Stimulated activated CD4-positive, alpha-beta T cell treated with anti-CD3 and anti-CD28 coated beads, Interleukin-4, amount 100 ng/mL, for 24 hours (primary cell): ENCODE results near the gene IL5.
"Not testable (repeated sequence)": the region's sequence is repeated elsewhere in the genome, so short reads cannot be mapped to it uniquely, and the experiment has no call there.

Source experiments
- DNase-seq: peaks from one replicate; pipeline ENCODE4 v3.0.0-alpha.2; 2020

Gene IL5

DNA sequence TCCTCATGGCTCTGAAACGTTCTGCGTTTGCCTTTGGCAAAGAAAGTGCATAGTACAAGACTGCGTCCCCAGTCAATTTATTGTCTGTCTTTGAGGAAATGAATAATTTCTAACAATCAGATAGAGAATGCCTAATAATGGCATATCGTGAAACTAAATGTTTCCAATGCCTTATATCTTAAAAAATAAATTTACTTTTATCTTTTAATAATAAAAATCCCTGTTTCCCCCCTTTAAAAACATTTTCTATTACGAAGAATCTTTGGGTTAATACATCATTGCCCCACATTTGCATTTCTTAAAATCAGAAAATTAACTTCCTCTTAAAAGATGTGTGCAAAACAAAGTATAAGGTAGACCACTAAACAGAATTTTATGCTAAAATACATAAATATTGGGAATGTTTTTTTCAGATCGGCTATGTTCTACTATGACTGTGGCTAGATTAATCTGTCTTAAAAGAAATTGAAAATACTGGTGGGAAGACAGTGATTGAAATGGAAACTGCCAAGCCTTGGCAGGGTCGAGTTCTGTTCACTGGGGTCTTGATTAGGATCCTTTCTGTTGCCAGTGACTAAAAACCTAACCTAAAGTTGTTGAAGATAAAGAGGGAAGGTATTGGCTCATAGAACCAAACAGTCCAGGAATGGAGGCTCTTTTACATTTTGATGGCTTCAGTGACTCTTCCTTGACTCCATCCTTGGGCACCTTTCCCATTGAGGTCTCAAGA is at the start of gene IL5:
TSS of gene IL5 (minus strand) at position 51 of the 730 bp plus-strand sequence. CDS start at position 7, 44 bp downstream.
- no peak for DNase-seq

DNA sequence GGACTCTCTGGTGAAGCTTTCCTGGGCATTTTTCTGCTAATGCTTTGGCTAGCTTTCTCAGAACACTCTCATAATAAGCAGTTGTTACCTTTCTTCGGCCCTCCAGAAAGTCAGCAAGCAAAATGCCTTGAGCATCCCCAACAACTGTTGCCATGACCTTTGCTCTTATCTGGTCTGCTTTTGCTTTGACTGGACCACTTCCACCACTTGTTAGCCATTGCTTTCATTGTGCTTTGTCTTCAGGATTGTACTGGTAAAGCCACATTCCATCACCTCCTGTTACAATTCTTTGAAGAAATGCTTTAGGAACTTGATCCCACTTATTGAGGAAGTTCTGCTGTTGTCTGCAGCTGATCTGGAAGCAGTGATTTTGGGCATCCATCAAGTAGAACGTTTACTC is 49.2 kb upstream of the IL5 start:
- no peak for DNase-seq

DNA sequence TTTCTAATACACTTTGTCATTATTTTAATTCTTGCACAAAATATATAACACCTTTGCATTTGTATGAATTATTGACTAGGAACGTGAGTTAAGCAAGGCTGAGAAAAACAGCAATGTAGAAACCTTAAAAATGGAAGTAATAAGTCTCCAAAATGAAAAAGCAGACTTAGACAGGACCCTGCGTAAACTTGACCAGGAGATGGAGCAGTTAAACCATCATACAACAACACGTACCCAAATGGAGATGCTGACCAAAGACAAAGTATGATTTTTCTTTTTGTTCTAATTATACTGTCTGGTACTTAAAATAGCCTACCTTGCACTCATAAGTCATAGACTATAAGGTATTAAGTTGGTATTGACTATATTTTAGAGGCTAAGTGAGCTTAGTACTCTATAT is 47.8 kb upstream of the IL5 start:
- no peak for DNase-seq

DNA sequence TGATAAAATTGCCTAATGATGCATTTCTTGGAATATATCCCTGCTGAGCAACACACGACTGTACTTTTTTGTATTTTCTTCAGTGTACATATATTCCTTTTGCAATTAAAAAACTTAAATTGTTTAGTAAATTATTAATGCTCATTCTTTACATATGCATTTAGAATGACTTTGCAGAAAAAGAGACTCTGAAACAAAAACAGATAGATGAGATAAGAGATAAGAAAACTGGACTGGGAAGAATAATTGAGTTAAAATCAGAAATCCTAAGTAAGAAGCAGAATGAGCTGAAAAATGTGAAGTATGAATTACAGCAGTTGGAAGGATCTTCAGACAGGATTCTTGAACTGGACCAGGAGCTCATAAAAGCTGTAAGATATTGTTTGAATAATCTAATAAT is 46.1 kb upstream of the IL5 start:
- DNase-seq, result no peak

DNA sequence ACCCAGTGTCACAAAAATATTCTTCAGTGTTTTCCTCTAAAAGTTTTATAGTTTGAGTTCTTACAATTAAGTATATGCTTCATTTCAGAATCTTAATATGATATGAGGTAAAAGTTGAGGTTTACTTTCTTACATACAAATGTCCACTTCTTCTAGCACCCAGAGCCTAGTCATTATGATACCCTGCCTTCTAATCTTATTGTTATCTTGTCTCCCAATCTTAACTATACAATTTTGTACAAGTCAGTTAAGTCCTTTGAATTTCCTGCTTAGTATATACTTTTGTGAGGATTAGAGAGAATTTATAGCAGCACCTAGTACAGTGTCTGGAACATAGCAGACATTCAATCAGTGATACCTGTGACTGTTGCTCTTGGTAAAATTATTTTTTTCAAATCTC is 42.7 kb upstream of the IL5 start:
- DNase-seq, result no peak

DNA sequence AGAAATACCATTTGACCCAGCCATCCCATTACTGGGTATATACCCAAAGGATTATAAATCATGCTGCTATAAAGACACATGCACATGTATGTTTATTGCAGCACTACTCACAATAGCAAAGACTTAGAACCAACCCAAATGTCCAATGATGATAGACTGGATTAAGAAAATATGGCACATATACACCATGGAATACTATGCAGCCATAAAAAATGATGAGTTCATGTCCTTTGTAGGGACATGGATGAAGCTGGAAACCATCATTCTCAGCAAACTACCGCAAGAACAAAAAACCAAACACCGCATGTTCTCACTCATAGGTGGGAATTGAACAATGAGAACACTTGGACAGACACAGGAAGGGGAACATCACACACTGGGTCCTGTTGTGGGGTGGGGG is 41.2 kb upstream of the IL5 start:
- not testable (repeated sequence) for DNase-seq

DNA sequence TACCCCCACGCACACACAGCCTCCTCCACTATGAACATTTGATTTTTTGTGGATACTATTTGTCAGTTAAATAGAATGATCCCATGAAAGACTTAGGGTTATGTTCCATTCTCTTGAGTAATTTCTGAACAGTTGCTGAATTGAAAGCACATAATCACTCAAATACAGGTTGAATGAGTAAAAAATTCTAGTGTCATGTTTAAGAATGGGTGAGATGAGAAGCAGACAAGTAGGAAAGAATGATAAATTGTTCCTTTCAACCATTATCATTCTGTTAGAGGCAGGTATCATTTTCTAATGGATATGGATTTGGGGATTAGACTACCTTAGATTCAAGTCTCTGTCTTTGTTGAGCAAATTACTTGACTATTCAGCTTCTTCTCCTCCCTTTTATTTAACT is 32.8 kb upstream of the IL5 start:
- DNase-seq, result no peak

DNA sequence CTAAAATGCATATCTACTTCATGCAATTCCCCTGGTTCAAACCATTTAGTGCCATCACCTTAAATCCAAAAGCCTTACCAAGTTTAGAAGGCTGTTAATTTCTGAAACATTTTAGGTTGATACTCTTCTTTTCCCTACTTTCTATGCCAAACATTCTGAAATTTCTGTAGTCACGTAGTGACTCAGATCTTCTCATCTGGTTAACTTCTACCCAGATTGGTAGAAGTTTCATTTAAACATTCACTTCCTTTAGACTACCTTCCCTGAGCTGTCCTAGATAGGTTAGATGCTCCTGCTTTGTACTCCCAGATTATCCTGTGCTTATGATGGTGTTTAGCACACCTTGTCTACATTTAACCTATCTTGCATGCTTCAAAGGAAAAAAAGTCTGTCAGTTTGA is 23.3 kb upstream of the IL5 start:
- no peak for DNase-seq

DNA sequence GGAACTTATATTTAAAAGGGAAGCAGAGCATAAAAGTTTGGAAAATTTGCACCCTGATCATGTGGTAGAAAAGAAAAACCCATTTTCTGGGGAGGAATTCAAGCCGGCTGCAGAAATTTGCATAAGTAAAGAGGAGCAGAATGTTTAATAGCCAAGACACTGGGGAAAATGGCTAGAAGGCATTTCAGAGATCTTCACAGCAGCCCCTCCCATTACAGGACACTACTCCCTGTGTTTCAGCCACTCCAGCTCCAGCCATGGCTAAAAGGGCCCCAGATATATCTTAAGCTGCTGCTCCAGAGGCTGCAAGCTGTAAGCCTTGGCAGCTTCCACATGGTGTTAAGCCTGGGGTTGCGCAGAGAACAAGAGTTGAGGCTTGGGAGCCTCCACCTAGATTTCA is 21.2 kb upstream of the IL5 start:
- not testable (repeated sequence) for DNase-seq

DNA sequence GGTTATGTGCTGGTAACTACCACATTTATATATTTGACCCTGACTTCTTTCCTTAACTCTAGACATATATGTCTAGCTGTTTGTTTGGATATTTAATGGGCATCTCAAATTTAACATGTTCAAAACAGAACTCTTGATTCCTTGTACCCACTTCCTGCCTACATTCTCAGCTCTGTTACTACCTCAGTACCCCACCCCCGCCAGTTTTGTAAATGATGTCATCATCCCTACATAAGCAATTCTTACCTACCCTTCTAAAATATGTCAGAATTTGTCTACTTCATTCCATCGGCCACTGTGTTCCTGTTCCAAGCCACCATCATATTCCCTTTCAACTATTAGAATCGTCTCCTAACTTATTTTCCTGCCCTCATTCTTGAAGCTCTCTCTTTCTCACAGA is 18.3 kb upstream of the IL5 start:
- no peak for DNase-seq

DNA sequence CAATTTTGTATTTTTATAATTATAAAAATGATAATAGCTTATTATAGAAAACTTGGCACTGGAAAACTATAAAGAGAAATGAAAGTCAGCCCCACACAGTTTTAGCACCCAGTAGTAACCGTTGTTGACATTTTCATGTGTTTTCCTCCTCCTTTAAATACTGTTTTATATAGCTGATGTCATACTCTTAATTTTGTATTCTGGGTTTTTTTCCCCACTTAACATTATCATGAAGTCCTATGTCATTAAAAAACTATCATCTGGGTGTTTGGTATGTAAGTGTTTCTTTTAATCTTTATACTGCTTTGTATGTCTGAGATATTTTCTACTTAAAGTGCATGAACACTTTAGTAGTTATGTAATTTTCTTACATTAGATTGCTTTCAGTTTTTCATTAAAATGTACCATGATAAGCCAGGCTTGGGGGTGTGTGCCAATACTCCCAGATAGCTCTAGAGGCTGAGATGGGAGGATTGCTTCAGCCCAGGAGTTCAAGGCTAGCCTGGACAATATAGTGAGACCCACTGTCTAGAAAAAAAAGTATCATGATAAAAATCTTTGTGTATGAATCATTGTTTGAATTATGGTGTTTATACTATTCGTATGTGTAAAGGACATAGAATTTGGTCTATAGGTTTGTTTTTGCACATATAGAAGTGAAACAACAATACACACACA is 16.2 kb upstream of the IL5 start:
- DNase-seq, result no peak

DNA sequence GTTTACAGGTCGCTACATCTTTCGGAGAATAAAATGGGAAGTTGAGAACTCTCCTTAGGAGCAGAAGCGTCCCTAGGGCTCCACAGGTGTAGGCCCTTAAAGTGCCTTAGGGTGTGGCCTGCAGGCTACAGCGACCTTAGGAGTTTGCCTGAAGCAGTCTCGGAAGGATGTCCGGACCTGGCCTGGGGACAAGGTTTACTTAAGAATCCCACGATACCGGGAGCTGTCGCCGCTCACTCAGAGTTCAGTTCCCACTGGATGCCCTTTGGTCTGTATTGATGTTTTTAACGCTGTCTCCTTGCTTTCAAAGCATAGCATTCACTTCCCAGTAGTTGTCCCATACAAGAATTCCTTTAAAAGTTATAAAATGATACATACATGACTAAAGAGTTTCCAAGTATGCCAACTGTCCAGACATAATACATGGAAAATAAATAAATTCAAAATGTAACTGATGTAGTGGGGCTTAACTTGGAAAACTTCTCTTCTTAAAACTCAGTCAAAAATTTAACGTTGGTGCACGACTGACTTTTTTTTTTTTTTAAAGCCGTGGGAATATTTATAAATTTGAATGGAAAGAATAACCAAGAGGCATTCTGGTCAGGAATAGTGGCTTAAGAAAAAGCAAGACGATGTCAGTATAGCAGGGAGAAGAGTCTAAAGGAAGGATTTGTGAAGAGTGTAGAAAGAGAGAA is 14.3 kb upstream of the IL5 start:
- DNase-seq, result peak; percentile 41

DNA sequence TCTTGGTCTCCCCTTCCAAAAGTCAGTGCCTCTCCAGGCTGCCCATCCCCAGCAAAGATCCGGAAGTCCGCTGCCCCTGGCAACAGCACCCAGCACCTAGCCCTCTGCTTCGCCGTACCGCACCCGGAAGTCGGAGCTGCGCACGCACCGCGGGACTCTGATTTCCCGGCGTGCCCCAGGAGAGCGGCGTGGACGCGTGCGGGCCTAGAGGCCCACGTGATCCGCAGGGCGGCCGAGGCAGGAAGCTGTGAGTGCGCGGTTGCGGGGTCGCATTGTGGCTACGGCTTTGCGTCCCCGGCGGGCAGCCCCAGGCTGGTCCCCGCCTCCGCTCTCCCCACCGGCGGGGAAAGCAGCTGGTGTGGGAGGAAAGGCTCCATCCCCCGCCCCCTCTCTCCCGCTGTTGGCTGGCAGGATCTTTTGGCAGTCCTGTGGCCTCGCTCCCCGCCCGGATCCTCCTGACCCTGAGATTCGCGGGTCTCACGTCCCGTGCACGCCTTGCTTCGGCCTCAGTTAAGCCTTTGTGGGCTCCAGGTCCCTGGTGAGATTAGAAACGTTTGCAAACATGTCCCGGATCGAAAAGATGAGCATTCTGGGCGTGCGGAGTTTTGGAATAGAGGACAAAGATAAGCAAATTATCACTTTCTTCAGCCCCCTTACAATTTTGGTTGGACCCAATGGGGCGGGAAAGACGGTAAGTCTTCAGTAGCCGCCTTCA is 13.6 kb upstream of the IL5 start, which contains the start of gene RAD50:
TSS of gene RAD50 (plus strand) at position 215 of the 715 bp plus-strand sequence. CDS start at position 563, 348 bp downstream.
- peak; percentile 93 for DNase-seq

DNA sequence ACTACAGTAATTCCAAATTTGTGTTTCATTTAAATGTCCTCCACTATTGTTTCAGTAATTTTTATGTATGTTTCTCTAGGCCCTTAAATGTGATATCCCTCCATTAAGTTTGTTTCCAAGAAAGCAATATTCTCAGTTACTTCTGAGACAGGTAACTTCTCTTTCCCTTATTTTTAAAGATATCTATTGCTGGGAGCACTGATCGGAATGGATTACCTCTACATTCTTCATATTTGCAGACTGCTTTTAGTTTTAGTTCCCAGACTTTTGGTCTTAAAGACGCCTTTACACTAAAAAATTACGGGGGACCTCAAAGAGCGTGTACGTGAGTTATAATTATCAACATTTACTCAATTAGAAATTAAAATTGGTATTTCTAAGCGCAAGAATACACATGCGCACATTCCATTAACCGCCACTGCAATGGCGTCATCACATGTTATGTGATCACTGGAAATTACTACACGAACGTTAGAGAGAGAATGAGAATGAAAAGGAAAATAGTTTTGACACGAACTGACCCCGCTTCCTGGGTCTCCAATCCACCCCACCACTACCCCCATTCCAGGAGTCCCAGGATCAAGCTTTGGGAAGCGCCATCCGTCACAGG is 12.9 kb upstream of the IL5 start:
- no peak for DNase-seq

DNA sequence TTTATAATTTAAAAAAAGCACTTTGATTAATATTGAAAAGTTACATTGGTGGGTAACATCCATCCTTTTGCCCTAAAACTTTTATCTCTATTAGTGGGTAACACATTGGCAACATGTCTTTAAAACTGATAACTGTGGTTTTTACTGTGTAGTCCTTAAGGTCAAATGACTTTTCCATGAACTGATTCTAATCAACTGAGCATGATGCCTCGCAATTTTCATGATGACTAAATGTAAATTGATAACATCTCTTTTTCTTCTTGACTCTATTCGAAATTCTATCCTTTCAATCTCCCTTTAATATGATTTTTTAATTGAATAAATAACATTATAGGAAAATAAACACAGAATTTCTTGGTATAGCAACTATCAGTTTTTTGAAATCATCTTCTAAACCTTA is 6.3 kb upstream of the IL5 start:
- DNase-seq, result no peak

DNA sequence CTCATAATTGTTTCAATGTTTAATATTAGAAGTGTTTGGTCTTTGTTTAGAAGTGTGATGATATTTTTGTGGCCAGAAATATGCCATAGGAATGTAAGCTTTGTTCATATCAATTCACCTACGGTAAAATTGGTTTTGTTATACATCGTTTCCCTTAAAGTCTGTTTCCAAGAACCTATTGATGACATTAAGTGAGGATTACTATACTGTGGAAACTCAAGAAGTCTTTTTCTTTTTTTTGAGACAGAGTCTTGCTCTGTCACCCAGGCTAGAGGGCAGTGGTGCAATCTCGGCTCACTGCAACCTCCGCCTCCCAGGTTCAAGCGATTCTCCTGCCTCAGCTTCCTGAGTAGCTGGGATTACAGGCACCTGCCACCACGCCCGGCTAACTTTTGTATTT is 5.5 kb upstream of the IL5 start:
- DNase-seq, result not testable (repeated sequence)

DNA sequence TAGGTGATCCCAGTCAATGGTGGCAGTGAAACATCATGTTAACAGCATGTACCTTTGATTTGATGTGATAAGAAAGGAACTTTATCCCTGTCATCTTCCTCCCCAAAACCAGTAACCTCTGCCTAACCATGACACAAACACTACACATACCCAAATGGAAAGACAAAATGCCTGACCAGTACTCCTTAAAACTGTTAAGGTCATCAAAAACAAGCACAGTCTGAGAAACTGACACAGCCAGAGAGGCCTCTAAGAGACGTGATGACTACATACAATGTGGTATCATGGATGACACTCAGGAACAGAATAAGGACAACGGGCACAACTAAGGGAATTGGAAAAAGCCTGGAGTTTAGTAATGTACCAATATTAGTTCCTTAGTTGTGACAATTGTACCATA is 3.9 kb upstream of the IL5 start:
- DNase-seq, result no peak

DNA sequence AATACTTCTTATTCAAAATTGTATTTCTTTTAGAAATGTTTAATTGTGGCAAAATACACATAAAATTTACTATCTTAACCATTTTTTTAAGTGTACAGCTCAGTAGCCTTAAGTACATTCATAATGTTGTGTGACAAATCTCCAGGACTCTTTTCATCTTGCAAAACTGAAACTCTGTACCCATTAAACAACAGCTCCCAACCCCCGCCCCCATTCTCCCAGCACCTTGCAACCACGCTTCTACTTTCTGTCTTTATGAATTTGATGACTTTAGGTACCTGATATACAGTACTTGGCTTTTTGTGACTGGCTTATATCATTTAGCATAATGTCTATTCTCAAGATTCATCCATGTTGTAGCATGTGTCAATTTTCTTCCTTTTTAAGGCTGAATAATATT is 2.8 kb upstream of the IL5 start:
- DNase-seq, result peak; percentile 61

DNA sequence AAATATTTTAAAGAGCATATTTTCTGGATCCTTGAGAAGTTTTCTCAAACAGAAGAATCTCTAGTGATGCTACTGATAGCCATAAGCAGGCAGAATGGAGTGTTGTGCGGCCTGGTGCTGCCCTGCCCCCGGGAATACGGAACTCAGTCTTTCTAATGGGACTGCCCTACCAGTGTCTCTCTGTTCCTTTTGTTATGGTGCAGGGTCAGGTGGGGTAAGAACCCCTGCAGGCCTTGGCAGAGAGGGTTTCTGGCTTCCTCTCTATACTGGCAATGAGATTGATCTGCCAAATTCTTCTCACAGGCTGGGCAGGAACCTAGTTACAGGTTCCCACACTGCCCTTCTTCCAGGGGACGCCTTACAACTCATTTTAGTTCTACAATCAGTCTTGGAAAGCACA is 2.6 kb downstream of the IL5 start:
- no peak for DNase-seq

DNA sequence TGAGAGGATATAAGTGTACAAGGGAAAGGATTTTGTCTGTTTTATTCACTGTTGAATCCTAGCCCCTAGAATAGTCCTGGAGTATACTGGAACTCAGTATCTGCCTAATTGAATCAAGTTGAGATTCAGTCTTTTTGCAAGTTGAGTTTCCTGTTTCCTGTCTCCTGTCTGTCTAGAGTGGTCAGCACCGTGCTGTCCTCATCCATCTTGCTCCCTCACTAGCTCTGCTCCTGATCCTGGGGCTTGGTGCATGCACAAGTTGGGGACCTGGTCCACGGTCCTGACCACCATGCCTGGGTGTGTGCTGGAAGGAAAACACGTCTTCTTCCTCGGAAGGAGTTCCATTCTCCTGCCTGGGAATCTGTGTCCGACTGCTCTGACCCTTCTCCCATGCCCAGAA is 3.2 kb downstream of the IL5 start:
- DNase-seq, result no peak

DNA sequence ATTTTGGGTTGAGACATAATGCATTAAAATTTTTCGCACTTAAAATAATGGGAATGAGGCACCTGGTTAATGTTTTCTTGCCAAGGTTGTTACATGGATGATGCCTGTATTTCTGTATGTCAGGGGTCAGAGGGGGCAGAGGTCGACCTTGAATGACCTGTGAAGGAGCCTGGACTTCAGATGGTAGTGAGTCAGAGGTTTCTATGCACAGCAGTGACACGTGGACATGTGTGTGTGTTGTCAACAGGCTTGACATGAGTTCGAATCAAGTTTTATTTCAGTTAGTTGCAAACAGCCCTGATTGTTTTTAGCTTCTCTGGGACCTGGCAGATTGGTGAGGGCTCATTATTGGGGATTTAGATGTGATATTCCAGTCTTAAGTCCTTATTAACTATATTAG is 3.6 kb downstream of the IL5 start:
- DNase-seq, result no peak

DNA sequence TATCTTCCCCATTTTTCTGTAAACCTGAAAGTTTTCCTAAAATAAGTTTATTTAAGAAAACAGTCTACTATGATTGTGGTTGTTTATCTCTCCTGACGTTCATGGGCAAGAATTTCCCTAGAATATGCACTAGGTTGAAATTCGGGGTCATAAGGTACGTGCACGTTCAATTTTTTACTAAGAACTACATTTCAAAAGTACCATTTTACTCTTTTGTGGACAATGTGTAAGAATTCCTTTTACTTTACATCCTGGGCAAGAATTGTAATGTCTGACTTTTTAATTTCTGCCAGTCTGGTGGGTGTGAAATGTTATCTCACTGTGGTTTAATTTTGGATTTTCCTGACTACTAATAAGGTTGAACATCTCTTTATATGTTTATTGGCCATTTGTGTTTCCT is 12.4 kb downstream of the IL5 start:
- no peak for DNase-seq
